GM12878 (cell line): ENCODE measurements around the gene RHEBL1. TPM values are rescaled to one million over a fixed set of nuclear protein-coding genes. Genes with fewer than 3 reads are reported as not detected.
A peak's percentile ranks its signal among the peaks of the same experiment; 100 is the strongest.

Source experiments
- ATF3 ChIP-seq: IDR thresholded peaks from 2 replicates; pipeline ENCODE4 v1.6.1; 2011; ENCODE audit warnings: low read depth, mild to moderate bottlenecking, low read length, moderate library complexity, borderline replicate concordance; ENCODE audit errors: extremely low read depth
- CHD2 ChIP-seq: IDR thresholded peaks from 2 replicates; pipeline ENCODE4 v1.6.1; 2011; ENCODE audit warnings: low read depth, low read length, improper control_type of control experiment, borderline replicate concordance
- DPF2 ChIP-seq: fragments of 450-650 bp; IDR thresholded peaks from 2 replicates; pipeline ENCODE4 v1.6.1; 2017; ENCODE audit warnings: mild to moderate bottlenecking
- EED ChIP-seq: sonication (generic); IDR thresholded peaks from 2 replicates; pipeline ENCODE4 v1.6.1; 2016; ENCODE audit warnings: antibody characterized with exemption, low read depth
- FOS ChIP-seq: IDR thresholded peaks from 3 replicates; pipeline ENCODE4 v1.6.1; 2011; ENCODE audit warnings: borderline replicate concordance; ENCODE audit not compliant: insufficient read length; ENCODE audit errors: extremely low read depth
- FOXK2 ChIP-seq: fragments of 450-650 bp; IDR thresholded peaks from 2 replicates; pipeline ENCODE4 v1.6.1; 2017; ENCODE audit warnings: mild to moderate bottlenecking, moderate library complexity
- HDAC6 ChIP-seq: fragments of 200-600 bp; sonication (generic); IDR thresholded peaks from one replicate; pipeline ENCODE4 v1.8.0; 2017; ENCODE audit warnings: antibody characterized with exemption; ENCODE audit not compliant: unreplicated experiment
- NFIC ChIP-seq: IDR thresholded peaks from 2 replicates; pipeline ENCODE4 v1.6.1; 2012; ENCODE audit warnings: low read depth, mild to moderate bottlenecking, inconsistent platforms, low read length, moderate library complexity
- NFYB ChIP-seq: IDR thresholded peaks from 2 replicates; pipeline ENCODE4 v1.6.1; 2011; ENCODE audit warnings: low read depth, mild to moderate bottlenecking, low read length, improper control_type of control experiment, moderate library complexity; ENCODE audit not compliant: insufficient read depth
- NR2F1 ChIP-seq: fragments of 450-650 bp; conservative IDR thresholded peaks from 2 replicates; pipeline ENCODE4 v1.6.1; 2017; ENCODE audit warnings: mild to moderate bottlenecking
- POLR2A ChIP-seq: IDR thresholded peaks from 2 replicates; pipeline ENCODE4 v1.6.1; 2011; ENCODE audit warnings: low read depth, mild to moderate bottlenecking, low read length
- POLR2AphosphoS2 ChIP-seq: IDR thresholded peaks from 2 replicates; pipeline ENCODE4 v1.6.1; 2011; ENCODE audit warnings: low read depth, mild to moderate bottlenecking, low read length, improper control_type of control experiment, moderate library complexity
- RAD21 ChIP-seq: IDR thresholded peaks from 2 replicates; pipeline ENCODE4 v1.6.1; 2011; ENCODE audit warnings: mild to moderate bottlenecking, low read depth, low read length, moderate library complexity; ENCODE audit not compliant: insufficient read depth
- RB1 ChIP-seq: fragments of 450-650 bp; formaldehyde crosslinking; IDR thresholded peaks from 2 replicates; pipeline ENCODE4 v1.6.1; 2017; ENCODE audit warnings: mild to moderate bottlenecking, borderline replicate concordance
- RCOR1 ChIP-seq: conservative IDR thresholded peaks from 2 replicates; pipeline ENCODE4 v1.6.1; 2012; ENCODE audit warnings: low read depth, low read length, improper control_type of control experiment
- RUNX3 ChIP-seq: IDR thresholded peaks from 2 replicates; pipeline ENCODE4 v1.6.1; 2012; ENCODE audit warnings: low read length, inconsistent platforms
- SPI1 ChIP-seq: IDR thresholded peaks from 2 replicates; pipeline ENCODE4 v1.6.1; 2011; ENCODE audit warnings: low read depth, mild to moderate bottlenecking, low read length, moderate library complexity, borderline replicate concordance; ENCODE audit not compliant: insufficient read depth
- SUPT20H ChIP-seq: IDR thresholded peaks from 2 replicates; pipeline ENCODE4 v1.6.1; 2011; ENCODE audit warnings: low read depth, mild to moderate bottlenecking, low read length, moderate library complexity, borderline replicate concordance; ENCODE audit not compliant: control insufficient read depth
- USF2 ChIP-seq: IDR thresholded peaks from 2 replicates; pipeline ENCODE4 v1.6.1; 2011; ENCODE audit warnings: low read depth, low read length, improper control_type of control experiment, borderline replicate concordance
- polyA plus RNA-seq, 11 experiments: library from polyadenylated mRNA; depleted of rRNA in 4 of 11; unstranded in 6 of 11; stranded (reverse) in 5 of 11; fragments of >200 nt; fragmentation: Nextera tagmentation in 4 of 11; fragmentation: Illumina TruSeq in 1 of 11; extraction: Ambion mirVana in 4 of 11; extraction: Trizol in 1 of 11; gene quantifications; 1 replicate in 1 of 11; 2 replicates in 10 of 11; pipeline versions ENCODE4 v1.2.1 to v1.2.3, GENCODE V29; 2011 to 2016; ENCODE audit warnings: inconsistent platforms in 2 of 11, missing spikeins in 2 of 11, low read depth in 1 of 11
- total RNA-seq, 4 experiments: library from RNA; depleted of rRNA in 3 of 4; stranded (reverse); fragments of >200 nt in 3 of 4; fragmentation: Illumina TruSeq in 1 of 4; extraction: Trizol in 1 of 4; gene quantifications; 2 replicates each; pipeline versions ENCODE4 v1.2.1 to v1.2.3, GENCODE V29; 2013 to 2021
- TF ChIP-seq, protein P1 (sequence below): fragments of 450-650 bp; IDR thresholded peaks from 2 replicates; pipeline ENCODE4 v1.6.1; 2017; ENCODE audit warnings: mild to moderate bottlenecking, moderate library complexity

RHEBL1 gene
- total and polyA plus RNA-seq, 10 of the 15 experiments (the other 5 are each of a cell fraction or from before 2014, with no cell fraction given): 5.9 to 18.7 (median 12.0) TPM

GRCh38 chr12:49069507-49070346 is at the start of gene RHEBL1 (continued):
- TF ChIP-seq, protein P1, sequence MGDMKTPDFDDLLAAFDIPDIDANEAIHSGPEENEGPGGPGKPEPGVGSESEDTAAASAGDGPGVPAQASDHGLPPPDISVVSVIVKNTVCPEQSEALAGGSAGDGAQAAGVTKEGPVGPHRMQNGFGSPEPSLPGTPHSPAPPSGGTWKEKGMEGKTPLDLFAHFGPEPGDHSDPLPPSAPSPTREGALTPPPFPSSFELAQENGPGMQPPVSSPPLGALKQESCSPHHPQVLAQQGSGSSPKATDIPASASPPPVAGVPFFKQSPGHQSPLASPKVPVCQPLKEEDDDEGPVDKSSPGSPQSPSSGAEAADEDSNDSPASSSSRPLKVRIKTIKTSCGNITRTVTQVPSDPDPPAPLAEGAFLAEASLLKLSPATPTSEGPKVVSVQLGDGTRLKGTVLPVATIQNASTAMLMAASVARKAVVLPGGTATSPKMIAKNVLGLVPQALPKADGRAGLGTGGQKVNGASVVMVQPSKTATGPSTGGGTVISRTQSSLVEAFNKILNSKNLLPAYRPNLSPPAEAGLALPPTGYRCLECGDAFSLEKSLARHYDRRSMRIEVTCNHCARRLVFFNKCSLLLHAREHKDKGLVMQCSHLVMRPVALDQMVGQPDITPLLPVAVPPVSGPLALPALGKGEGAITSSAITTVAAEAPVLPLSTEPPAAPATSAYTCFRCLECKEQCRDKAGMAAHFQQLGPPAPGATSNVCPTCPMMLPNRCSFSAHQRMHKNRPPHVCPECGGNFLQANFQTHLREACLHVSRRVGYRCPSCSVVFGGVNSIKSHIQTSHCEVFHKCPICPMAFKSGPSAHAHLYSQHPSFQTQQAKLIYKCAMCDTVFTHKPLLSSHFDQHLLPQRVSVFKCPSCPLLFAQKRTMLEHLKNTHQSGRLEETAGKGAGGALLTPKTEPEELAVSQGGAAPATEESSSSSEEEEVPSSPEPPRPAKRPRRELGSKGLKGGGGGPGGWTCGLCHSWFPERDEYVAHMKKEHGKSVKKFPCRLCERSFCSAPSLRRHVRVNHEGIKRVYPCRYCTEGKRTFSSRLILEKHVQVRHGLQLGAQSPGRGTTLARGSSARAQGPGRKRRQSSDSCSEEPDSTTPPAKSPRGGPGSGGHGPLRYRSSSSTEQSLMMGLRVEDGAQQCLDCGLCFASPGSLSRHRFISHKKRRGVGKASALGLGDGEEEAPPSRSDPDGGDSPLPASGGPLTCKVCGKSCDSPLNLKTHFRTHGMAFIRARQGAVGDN: no peak
- TF ChIP-seq SPI1 (peak; percentile 16; the same call in 1 of the 2 replicates), FOXK2 (peak; percentile 92), NFIC (0 out of 2 replicates have a peak, but pooled peaks have one; percentile 29), RUNX3 (peak; percentile 93), CHD2 (no peak), HDAC6 (no peak), RAD21 (no peak), RCOR1 (no peak), POLR2A (peak; percentile 79), FOS (peak; percentile 3), EED (peak; percentile 37; the same call in 1 of the 2 replicates), NFYB (peak; percentile 61), SUPT20H (no peak), NR2F1 (no peak), ATF3 (peak; percentile 69; the same call in 1 of the 2 replicates), POLR2AphosphoS2 (no peak), RB1 (peak; percentile 59; the same call in 1 of the 2 replicates), USF2 (peak; percentile 89), DPF2 (peak; percentile 68; the same call in 1 of the 2 replicates)
